NCI-H2227 treated with DMSO at 0.1 percent for 48 hours (cell line): ENCODE data around the gene SPATA13.
"Not testable (repeated sequence)": the region's sequence is repeated elsewhere in the genome, so short reads cannot be mapped to it uniquely, and the experiment has no call there.

ENCODE experiments used
- DNase-seq: peaks from one replicate; lab custom pipeline; 2025; lab: John Stamatoyannopoulos, UW

Gene SPATA13

GRCh38 chr13:24318878-24319277, 158.4 kb downstream of the SPATA13 start:
- not testable (repeated sequence) for DNase-seq

DNA sequence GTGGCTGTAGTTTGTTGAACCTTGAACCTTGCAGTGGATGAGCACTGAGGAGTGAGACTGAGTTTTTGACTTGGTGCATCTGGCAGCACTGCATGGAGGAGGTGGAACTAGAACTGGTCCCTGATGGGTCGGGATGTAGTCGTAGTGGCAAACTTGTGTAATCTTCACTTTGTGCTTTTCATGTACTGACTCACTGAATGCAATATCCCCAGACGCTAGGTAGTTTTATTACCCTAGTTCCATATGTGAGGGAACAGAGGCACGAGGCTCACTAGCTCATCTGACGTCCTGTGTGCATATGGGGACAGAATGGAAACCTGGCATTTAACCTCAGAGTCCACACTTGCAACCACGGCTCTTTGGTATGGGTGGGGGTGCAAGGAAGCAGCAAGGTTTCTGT, 159.1 kb downstream of the SPATA13 start:
- not testable (repeated sequence) for DNase-seq

GRCh38 chr13:24321416-24321815, 160.9 kb downstream of the SPATA13 start:
- not testable (repeated sequence) for DNase-seq

DNA sequence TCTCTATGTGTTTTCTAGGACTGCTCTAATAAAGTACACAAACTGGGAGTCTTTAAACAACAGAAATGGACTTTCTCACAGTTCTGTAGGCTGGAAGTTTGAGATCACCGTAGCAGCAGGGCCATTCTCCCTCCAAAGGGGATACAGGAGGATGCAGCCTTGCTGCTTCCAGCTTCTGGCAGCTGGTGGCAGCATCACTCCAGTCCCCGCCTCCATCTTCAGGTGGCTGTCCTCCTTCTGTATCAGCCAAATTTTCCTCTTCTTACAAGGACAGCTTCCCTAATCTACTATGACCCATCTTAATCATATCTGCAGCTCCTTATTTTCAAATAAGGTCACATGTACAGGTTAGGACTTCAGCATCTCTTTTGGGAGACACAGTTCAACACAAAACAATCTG, 161.9 kb downstream of the SPATA13 start:
- DNase-seq, result not testable (repeated sequence)

DNA sequence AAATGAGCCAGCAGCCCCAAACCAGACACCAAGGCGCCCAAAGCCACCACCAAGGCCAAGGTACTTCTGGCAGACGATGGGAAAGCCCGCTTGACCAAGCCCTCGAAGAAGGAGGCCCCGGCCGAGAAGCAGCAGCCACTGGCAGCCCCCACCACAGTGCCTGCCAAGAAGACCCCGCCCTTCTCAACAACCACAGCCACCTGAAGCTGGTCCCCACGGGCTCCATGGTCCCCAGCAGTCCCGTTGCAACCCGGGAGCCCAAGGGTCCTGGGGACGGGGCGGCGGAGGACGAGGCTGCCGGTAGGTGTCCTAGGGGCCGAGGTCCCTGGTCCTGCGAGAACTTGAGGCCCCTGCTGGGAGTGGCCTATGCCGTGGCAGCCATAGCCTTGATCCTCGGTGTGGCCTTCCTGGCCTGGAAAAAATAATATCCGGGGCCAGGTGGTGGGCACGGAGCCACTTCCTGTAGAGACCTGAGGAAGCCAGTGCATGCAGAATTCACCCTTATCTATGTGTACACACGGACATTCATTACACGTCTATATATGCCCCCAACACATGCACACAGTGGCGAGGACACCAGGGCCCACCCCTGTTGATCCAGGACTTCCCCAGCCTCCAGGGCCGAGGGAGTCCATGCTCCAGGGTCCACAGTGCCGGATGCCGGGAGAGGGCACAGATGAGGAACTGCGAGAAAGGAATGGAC, 162.7 kb downstream of the SPATA13 start:
- DNase-seq, result no peak

GRCh38 chr13:24323739-24324075, 163.2 kb downstream of the SPATA13 start:
- no peak for DNase-seq

DNA sequence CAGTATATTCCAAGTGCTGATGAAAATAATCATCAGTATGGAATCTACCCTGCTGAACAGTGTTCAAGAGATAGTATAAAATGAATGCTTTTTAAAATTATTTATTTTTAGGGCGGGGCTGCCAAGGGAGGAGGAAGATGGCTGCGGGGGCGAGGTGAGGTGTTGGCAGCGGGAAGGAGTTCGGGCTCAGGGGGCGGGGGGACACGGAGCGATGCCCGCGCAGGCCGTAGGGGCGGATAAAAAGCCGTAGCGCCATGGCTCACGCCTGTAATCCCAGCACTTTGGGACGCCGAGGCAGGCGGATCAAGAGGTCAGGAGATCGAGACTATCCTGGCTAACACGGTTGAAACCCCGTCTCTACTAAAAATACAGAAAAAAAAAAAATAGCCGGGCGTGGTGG, 167.1 kb downstream of the SPATA13 start:
- DNase-seq, result not testable (repeated sequence)

GRCh38 chr13:24328145-24328544, 167.6 kb downstream of the SPATA13 start:
- DNase-seq, result no peak

- DNase-seq, result no peak
Observed at GRCh38 chr13:24338721-24339120, 178.2 kb downstream of the SPATA13 start.

- no peak for DNase-seq
Observed at GRCh38 chr13:24339937-24340607, 179.6 kb downstream of the SPATA13 start.

DNA sequence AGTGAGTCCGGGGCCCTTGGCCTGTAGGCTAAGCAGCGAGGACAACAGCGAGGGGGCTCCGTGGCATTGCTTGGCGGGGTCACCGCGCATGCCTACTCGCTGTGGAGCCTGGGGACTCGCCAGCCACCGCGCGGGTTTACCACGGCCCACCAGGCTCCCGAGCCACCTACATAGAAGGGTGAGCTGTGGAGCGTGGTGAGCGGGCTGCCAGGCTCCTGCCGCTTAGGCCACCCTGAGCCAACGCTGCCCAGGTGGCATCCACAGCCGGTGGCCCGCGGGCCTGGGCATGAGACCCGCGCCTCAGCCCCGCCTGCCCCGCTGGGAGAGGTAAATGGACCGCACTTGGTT, 180.1 kb downstream of the SPATA13 start:
- no peak for DNase-seq

DNA sequence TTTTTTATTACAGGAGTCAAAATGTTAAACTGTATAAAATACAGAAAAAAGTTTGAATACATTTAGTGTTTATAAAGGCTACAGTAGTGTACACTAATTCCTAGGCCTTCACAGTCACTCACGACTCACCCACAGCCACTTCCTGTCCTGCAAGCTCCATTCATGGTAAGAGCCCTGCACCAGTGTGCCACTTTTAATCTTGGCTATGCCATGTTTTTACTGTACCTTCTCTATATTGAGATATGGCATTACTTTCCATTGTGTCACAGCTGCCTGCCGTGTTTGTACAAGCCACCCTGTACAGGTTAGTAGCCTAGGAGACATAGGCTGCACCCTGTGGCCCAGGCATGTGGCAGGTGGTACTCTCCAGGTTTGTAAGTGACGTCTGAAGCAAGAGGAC, 180.9 kb downstream of the SPATA13 start:
- DNase-seq, result no peak

GRCh38 chr13:24348385-24348784, 187.9 kb downstream of the SPATA13 start:
- no peak for DNase-seq

GRCh38 chr13:24348797-24349515, 188.4 kb downstream of the SPATA13 start:
- no peak for DNase-seq

GRCh38 chr13:24349778-24350664, 189.5 kb downstream of the SPATA13 start:
- not testable (repeated sequence) for DNase-seq

DNA sequence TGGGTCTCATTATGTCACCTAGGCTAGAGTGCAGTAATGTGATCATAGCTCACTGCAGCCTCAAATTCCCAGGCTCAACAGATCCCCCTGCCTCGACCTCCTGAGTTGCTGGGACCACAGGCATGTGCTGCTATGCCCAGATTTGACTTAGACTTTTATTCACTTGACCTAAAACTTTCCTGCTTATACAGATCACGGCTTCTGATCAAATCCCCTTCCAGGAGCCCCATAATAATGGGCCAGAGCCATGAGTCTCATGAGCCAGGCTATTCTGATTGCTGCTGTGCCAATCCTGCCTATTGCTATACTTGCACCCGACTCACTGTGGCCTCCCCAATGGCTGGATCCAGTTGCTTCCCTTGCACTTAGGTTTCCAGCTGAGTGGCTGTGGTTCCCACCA, 190.9 kb downstream of the SPATA13 start:
- no peak for DNase-seq

- no peak for DNase-seq
Observed at GRCh38 chr13:24353736-24354135, 193.2 kb downstream of the SPATA13 start.

- DNase-seq, result no peak
Observed at GRCh38 chr13:24355103-24355502, 194.6 kb downstream of the SPATA13 start.

DNA sequence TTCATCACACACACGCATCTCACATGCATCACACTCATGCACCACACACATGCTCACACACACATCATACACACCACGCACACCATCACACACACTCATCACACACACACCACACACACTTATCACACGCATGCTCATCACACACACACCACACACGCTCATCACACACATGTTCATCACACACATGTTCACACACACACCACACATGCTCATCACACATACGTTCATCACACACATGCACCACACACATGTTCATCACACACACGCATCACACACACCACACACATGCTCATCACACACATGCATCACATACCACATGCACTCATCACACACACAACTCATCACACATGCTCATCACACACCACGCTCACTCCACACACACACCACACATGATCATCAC, 195.8 kb downstream of the SPATA13 start:
- DNase-seq, result no peak
